ENCODE measurements around the gene FLT4.

The FLT4 gene

DNA sequence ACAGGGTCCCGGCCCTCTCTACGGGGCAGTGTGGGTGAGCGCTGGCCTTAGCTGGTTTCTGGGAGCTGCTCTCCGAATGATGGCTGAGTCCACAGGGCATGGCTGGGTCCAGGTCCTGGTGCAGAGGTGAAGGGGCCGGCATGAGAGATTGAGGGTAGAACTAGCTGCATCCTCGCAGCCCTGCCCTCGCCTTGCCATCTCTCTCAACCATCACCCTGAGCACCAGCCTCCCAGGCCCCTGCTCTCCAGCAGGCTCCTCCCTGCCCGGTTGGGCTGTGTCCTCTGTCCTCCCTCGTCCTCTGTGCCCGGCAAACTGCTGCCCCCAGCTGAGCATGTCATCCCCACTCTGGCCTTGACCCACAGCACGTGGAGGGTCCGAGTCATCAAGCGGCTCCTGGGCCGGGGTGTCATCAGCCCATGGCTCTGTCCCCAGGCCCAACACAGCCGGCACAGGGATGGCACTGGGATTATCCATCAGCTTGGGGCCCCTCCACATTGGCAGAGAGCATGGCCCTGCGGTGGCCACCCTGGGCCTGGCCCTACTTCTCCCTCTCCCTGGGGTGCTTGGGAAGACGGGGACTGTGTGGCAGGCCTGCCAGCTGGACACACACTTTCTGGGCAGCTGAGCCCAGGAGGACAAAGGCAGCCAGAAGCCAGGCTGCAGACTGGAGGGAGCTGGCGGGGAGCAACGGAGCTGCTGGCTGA, 8.4 kb downstream of the FLT4 start:
- peak; percentile 0 for DNase-seq

DNA sequence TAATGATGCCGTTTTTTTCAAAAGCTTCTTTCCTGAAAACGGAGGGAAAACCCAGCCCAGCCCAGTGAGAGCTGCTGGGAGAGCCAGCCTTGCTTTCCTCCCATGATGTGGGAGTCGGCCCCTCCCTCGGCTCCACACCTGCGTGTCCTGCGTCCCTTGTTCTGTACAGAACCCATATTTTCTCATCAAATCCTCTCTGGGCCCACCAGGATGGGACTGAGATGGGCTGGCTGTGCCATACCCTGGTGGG, 8.9 kb downstream of the FLT4 start:
- no peak for DNase-seq

DNA sequence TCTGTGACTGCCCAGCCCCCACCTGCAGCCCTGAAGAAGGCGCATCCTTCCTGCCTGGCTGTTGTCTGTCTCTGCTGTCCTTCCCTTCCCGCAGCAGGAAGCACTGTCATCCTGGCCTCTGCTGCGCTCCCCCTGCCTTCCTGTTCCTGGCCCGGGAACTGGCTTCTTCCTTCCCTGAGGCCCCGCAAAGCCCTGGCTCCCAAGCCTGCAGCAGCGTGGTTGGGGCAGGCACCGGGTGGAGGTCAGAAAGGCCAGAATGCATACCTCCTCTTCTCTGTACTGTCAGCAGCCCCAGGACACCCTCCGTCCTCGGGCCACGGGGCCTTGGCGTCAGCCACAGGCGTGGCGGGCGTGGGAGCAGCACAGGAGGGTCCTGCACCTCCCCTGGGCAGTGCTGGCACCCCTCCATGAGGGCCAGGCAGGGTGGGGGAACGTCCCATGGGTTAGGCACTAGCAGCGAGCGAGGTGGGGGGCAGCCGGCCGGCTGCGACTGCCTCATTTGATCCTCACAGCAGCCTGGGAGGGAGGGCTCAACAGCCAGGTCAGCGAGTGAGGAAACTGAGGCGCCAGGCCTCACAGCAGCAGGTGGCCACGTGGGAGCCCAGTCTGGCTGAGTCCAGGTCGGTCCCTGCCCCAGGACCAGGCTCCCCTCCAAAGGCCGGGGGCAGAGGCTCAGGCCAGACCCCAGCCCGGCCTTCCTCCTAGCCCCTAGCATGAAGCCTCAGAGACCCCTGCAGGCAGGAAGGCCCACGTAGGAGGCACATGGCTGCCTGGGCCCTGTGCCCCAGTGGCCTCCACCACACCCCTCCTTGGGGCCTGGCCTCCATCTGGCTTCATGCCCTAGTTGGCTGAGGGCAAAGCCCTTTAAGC, 9.4 kb downstream of the FLT4 start:
- DNase-seq: peak; percentile 0

DNA sequence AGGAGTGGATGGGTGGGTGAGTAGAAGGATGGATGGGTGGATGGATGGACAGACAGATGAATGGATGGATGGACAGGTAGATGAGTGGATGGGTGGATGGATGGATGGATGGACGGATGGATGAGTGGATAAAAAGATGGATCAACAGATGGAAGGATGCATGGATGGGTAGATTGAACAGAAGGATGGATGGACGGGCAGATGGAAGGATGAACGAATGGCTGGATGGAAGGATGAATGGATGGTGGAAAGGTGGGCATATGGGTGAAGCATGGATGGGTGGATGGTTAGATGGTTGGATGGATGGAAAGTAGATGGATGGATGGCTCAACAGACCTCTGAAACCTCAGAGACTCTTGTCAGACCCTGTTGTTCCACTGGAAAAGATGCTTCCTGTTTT, 10.1 kb downstream of the FLT4 start:
- no peak for DNase-seq

DNA sequence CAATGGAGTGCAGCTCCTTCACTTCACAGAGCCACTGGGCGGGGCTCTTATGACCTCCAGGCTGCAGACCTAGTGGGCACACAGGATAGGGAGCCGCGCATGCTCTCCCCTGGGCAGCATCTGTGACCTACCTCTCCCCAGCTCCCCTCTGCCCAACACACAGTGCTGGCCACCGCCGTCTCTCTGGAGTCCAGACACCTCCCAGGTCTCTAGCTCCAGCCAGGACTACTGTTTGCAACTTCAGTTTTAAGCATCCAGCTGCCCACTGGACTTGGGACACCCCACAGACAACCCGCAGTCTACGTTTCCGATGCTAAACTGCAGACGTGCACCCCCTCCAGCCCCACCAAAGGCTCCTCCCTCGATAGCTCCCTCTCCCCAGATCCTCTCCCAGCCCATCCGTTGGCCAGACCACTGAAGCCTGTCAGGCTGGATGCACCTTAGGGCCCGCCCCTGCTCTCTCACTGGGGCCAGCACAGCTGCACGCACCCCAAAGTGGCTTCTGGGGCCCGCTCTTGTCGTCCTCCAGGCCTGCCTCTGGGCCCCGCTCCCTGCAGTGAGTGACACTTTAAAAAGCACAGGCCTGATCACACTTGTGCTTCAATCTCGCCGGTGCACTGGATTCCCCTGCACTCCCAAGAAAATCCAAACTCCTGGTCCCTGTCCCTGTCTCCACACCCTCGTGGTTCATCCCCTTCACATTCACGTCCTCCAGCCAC, 11.3 kb downstream of the FLT4 start:
- no peak for DNase-seq

DNA sequence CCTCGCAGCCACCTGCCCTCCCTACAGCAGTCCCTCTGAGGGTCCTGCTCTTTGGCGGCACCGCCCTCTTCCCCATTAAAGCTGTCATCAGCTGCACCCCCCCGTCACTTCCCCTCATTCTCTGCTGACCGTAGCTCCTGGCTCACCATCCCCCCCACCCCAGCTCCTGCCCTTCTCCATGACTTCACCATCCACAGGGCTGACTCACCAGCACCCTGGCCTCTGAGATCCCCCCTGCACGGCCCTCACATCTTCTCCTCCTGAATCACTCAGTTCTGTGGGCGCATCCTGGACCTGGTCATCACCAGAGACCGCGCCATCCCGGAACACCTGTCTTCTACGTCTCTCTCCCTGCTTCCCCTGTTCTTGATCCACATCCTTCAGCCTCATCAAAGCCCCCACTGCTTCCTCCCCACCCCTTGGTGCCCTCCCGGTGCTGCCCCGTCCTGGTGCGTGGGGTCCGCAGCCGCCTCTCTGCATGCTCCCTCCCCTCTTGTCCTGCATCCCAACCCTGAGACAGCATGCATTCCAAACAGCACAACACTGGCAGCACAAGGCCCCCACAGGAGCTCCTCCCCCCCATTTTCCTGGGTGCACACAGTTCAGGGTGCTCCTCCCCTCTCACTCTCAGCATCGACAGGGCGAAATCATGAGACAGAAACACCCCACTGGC, 12.9 kb downstream of the FLT4 start:
- DNase-seq: no peak

DNA sequence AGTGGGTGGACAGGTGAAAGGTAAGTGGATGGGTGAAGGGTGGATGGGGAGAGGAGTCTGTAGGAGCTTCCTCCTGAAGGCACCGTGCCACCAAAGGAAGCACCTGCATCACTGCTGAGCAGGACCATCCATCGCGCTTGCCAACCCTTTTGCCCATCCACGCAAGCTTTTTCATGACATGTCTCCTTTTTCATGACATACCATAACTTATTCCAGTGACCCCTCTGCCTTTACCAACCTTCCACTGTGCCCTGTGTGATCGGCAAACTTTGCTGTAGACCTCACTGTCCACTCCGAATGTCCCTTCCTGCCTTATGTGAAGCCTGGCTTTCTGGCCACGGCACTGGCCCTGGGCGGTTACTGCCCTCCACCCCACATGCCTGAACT, 13.4 kb downstream of the FLT4 start:
- DNase-seq: no peak

DNA sequence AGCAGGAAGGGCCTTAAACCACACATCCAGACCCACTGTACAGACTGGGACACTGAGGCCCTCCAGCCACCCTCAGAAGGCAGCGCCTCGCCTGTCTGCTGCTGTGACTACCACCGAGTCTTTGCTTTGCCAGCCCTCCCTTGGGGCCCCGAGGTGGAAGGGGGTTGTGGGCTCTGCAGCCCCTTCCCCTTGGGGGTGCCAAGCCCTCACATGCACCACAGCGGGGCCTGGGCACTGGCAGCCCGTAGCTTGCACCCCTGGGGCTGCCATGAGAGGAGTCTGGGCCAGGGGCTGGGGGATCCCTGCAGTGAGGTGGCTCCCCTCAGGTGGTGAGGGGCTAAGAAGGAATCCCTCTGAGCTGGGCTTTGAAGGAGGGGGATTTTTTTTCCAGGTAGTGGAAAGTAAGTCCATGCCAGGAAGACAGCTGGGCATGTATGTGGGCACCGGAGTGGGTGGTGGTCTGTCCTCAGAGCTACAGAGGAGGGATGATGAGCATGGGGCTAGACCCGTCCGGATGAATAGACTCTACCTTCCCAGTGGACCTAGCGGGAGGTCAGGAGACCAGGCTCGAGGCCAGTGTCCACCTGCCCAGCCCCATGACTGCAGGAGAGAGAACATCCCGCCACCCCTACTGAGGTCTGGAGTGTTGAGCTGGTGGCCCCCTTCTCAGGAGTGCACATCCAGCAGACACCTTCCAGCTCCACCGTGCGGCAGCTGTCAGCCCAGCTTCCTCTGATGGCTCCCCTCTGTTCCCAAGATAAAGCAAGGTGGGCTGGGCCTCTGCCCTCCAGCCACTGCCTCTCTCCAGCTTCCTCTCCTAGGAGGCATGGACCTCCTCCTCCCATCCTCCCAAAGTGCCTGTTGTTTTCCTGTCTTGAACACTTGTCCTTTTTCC, 15.9 kb downstream of the FLT4 start:
- DNase-seq: no peak

DNA sequence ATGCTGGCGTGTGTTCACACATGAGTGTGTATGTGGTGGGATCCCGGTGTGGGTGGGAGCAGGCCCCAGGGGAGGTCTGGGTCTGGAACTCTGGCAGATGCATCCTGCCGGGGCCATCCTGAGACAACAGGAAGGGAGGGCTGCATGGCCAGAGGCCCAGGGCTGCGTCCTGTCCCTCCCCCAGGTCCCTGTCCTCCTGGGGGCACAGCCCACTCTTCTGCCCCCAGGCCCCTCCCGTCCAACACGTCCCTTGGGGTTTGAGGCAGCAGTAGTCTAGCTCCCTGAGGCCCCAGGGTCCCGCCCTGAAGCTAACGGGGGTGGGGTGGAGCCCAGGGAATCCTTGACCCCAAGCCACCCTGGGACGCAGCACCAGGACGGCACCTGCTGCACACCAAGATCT, 16.6 kb downstream of the FLT4 start:
- no peak for DNase-seq

DNA sequence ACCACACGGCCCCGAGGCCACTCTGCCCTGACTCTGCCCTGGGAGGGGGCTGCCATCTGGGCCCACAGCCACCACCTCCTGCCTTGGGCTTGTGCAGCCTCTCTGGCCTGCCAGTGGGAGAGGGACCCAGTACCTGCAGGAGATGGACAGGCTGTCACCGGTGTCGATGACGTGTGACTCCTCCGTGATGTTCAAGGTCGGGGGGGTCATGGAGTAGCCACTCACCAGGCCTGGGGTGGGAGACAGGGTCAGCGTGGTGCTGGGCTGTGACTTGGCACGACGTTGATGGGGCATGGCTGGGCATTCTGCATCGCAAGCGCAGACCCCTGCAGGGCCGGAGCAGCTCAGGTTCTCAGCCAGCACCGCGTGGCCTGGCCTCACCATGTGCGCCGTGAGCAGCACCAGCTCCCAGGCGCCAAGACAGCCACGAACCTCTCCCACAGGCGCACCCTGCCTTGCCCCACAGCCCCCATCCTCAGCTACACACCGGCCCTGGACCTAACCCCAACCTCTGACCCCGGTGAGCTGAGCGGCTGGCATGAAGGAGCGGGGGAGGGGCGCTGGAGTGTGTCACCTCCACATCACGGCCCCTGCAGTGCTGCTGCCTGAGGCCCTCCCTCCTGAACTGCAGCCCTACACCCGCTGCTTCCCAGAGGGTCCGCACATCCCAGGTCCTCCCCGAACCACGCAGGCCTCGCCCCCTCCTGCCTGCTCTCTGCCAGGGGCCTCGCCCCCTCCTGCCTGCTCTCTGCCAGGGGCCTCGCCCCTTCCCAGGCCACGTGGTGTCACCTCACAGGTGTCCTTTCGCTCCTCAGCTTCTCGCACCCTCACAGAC, 17.6 kb downstream of the FLT4 start:
- no peak for DNase-seq

DNA sequence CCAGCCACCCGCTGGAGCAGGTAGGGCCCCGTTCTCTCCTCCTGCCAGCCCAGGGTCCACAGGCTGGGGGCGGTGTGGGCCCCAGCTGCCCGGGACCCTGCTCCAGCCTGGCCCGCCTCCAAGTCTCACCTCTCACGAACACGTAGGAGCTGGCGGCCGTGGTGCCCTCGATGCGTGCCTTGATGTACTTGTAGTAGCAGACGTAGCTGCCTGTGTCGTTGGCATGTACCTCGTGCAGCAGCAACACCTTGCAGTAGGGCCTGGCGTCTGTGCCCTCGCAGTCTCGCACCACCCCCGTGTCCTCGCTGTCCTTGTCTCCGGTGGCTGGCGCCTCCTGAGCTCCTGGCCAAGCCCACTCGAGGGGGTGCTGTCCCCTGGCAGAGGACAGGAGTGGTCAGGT, 19.0 kb downstream of the FLT4 start:
- no peak for DNase-seq

DNA sequence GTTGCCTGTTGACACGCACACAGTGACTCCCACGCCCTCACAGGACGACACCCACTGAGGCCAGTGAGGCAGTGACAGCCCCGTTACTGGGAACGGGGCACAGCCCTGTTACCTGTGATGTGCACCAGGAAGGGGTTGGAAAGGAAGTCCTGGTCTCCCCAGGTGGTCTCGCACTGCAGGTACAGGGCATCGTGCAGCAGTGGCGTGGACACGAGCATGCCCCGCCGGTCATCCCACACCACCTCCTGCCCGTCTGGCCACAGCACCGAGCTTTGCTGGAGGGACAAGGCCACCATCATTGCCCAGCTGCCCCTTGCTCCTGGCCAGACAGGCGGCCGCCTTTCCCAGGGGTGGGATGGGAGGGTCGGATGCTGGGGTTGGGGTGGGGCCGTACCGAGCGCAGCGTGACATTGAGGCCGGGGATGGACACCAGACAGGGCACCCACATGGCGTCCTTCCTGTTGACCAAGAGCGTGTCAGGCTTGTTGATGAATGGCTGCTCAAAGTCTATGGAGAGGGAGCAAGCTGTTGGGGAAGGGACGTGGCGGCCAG, 19.5 kb downstream of the FLT4 start:
- no peak for DNase-seq

DNA sequence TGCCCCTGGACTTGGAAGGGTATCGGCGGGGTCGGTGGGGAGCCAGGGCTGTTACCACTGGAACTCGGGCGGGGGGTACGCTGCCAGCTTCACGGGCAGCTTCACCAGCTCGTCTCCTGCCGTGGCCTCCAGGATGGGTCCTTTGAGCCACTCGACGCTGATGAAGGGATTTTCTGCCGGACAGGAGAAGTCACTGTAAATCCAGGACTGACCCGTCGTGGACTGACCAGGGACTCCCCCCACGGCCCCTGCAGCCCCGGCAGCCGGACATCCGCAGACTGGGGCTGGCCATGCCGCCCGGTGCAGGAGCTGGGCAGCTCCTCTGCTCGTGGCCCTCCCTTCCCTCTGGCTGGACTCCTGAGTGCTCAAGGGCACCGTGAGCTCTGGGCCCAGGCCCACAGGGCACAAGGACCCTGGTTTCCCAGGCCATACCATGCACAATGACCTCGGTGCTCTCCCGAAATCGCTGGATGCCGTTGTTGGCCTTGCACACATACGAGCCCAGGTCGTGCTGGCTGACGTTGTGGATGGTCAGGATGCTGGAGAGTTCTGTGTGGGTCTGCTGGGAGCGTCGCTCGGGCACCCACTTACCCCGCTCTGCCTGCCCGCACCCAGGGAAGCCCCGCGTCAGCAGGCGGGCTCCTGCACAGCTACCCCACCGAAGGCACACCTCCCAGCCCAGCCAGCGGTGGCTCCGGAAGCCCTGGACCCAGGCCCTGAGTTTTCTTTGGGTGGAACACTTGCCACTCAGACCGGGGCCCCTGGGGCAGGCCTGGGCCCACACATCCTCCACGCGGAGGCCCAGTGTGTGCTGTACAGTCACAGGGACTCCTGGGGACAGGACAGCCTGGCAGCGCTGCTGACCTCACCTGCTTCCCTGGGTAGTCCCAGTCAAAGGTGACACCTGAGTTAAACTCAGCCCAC, 20.3 kb downstream of the FLT4 start:
- no peak for DNase-seq

DNA sequence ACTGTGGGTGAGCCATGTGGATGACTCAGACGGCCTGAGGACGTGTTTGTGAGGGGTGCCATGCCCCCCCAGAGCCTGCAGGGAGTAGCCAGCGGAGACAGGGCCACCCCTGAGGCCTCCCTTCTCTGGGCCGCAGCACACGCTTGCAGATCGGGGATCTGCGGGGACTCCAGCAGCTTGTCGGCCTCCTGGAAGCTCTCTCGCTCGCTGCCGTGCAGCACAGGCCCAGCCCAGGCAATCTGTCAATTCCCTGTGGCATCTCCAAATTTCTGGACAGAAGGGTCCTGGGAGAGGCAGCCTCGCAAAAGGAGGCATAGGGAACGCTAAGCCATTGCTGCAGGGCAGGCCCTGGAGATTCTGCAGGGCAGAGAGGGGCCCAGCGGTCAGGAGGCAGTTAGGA, 21.2 kb downstream of the FLT4 start:
- DNase-seq: no peak

DNA sequence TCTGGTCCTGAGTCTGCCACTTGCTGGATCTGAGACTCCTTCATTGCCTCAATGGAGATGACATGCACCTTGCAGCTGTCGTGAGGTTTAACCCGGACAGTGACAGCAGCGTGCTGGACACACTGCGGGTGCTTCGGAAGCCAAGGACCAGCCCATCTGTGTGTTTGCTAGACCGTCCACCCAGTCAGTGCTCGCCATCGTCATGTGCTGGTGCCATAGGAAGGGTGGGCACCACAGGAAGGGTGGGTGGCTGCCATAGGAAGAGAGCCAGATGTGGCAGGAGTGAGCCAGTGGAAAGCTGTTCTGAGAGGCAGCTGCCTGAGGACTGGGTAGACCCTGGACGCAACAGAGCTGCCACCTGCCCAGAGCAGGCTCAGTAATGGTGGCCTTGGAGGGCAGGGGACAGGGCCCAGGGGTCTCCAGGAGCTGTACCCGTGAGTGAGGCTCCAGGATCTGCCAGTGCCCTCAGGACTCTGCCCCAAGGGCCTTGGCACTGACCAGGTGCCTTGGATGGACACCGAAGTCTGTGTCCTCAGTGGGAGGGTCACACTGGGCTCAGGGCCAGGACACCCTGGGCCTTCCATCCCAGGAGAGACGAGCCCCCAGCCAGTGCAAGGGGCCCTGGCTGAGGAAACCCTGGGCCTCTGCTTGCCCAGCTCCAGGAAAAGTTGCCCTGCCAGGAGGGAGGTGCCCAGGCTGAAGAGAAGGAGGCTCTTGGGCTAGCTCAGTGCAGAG, 21.8 kb downstream of the FLT4 start:
- no peak for DNase-seq

DNA sequence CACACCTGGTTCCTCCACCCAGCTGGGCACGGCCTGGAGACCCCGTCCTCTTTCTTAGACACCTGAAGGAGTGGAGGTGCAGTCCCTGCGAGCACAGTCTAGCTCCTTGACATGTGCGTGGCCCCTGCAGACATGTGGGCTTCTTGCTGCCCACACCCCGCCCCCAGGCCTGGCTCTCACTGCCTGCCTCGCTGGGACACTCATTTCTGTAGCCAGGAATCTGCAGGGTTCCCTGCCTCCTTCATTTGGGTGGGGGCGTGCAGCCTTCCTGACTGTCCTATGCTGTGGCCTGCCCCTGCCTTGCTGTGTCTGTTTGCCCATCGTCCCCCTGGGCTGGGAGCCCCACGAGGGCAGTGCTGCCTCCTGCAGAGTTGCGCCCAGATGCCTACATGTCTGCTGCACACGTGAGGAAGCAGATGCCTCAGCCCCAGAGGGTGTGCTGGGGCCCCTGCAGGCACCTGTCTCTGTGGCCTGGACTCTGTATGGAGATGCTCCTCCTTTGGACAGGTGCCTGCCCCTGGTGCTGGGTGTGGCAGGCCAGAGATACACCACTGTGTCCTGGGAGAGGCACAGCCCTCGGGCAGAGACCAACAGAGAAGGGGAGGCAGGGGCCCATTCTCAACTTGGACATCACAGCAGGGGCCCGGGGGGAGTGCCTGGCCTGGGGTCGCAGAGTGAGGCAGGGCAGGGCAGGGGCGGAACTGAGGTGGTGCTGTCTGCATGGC, 22.6 kb downstream of the FLT4 start:
- DNase-seq: no peak

DNA sequence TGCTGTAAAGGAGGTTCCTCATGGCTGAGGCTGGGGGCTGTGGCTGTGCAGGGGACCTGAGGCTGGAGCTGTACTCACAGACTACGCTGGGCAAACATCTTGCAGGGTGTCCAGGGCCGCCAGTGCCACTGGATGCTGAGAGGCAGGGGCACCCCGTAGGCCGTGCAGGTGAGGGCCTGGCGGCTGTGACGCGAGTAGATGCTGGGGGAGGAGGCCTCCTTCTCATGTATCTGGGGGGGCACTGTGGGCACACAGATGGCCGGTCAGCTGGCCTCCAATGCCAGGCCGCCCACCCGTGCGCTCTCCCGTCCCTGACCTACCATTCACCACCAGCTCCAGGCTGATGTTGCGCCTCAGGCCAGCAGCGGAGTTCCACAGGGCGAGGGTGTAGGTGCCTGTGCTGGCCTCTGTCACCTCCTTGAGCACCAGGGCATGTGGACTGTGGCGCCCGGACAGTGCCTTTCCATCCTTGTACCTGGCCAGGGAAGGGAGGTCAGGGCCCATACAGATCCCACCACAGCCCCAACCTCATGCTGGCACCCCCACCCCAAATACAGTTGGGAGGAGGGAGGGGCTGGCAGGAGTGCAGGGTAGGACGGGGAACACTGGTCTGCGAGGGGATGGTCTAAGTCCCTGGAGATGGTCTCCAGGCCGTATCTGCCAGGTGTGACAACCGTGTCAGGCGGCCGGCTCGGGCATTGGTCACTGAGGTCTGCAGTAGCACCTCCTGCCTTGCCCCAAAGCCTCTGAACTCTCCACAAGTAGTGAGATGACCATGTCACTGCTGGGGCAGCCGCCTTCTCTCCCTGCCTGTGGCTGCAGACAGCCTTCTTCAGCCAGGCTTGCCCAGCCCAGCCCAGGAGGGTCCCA, 23.4 kb downstream of the FLT4 start:
- no peak for DNase-seq

All from stimulated activated CD4-positive, alpha-beta T cell treated with anti-CD3 and anti-CD28 coated beads, Interleukin-15, amount 100 ng/mL, for 24 hours (primary cell).